Spinal cord (tissue), 10 donors: ENCODE data around the gene MFNG. TPM values are rescaled to one million over a fixed set of nuclear protein-coding genes. Genes with fewer than 3 reads are reported as not detected.

Experiments
- DNase-seq, 6 donors: peaks; one replicate each; pipeline versions ENCODE4 v3.0.0 to v3.0.0-alpha.2; 2013 to 2015; ENCODE audit warnings: low spot score in 6 of 6, low read depth in 4 of 6
- H3K27ac ChIP-seq: one replicate; pipeline ENCODE4 v1.5.1; 2013; ENCODE audit warnings: low read depth, low read length, control low read depth
- H3K27me3 ChIP-seq: one replicate; pipeline ENCODE4 v1.6.1; 2013; ENCODE audit warnings: low read length; ENCODE audit not compliant: control insufficient read depth, insufficient read depth
- H3K36me3 ChIP-seq: one replicate; pipeline ENCODE4 v1.6.1; 2013; ENCODE audit warnings: low read length; ENCODE audit not compliant: control insufficient read depth, insufficient read depth
- H3K4me1 ChIP-seq: one replicate; pipeline ENCODE4 v1.6.1; 2013; ENCODE audit warnings: low read length; ENCODE audit not compliant: control insufficient read depth, insufficient read depth
- H3K4me3 ChIP-seq: one replicate; pipeline ENCODE4 v1.5.1; 2013; ENCODE audit warnings: low read depth, low read length, control low read depth
- H3K9me3 ChIP-seq: one replicate; pipeline ENCODE4 v1.6.1; 2013; ENCODE audit warnings: low read length; ENCODE audit not compliant: control insufficient read depth, insufficient read depth
- WGBS: methylation state at CpG from one replicate; pipeline ENCODE4 v1.1.5; 2013; ENCODE audit warnings: missing lambda C conversion rate; ENCODE audit not compliant: insufficient coverage; 5-methylcytosine and 5-hydroxymethylcytosine counted together
- polyA plus RNA-seq, 2 donors: library from polyadenylated mRNA; unstranded; fragments of 120-200 nt; gene quantifications; one replicate each; pipeline ENCODE4 v1.2.1, GENCODE V29; 2013; ENCODE audit not compliant: insufficient read length in 2 of 2
- total RNA-seq, 2 donors: library from RNA; depleted of rRNA in 1 of 2; stranded (reverse); fragments of 120-200 nt in 1 of 2; fragments of >200 nt in 1 of 2; gene quantifications; one replicate each; pipeline versions ENCODE4 v1.2.3 to v1.2.4, GENCODE V29; 2013 to 2014
- donor health status: healthy.

Gene MFNG
- total and polyA plus RNA-seq, 4 donors, result 3.6 to 12.6 (median 11.2) TPM

DNA sequence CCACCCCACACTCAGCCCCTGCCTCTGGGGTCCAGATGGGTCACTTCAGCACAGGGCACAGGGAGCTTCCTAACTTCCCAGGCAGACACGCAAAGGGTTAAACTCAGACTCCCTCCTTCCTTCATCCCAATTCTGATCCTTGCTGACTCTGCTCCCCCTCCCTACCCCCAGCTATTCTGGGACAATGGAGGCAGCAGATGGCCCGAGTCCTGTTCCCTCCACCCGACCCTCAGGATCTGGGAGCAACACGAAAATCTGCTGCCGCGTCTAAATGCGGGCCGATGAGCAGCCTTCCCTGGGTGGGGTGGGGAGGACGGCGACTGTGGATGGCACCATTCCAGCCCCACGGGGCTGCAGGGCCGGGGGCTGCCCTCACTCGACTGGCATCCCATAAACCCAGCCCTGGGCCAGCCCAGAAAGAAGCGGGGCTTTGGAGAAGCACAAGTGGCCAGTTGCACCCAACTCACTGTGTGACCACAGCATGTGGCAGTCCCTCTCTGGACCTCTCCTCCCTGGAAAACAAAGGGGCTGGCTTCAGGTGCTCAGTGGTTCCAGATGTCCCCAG, 18.7 kb downstream of the MFNG start:
- DNase-seq, result peak in 2 of 6 donors; percentile 25 to 71
- Histone ChIP-seq H3K9me3 (no peaks in the 10 kb centered on the region), H3K36me3 (no peaks in the 10 kb centered on the region), H3K27me3 (no peaks in the 10 kb centered on the region), H3K4me1 (peaks cover 25% of the 10 kb centered on the region), H3K27ac (no peak overlapping the region), H3K4me3 (no peak overlapping the region)
- WGBS, result 20% methylated on average over 12 of the region's 14 CpGs

DNA sequence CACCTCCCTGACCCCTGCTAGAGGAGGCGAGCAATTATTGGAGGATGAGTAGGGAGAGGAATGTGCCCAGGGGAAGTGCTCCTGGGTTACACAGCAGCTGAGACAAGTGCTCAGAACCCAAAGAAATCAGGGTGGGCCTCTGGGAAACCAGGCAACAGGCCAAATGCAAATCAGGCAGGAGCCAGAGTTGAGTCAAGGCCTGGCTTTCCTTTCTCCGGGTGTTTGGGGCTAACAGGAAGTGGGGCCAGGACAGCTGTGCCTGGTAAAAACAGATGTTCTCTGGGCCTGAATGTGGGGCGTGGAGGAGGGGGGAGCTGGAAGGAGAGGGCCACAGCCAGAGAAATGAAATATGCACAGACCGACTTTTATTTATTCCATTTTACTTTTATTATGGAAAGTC, 22.0 kb downstream of the MFNG start:
- DNase-seq, result peak in 2 of 6 donors; percentile 73 to 76
- Histone ChIP-seq H3K36me3 (no peaks in the 10 kb centered on the region), H3K27ac (no peak overlapping the region), H3K27me3 (no peaks in the 10 kb centered on the region), H3K9me3 (no peaks in the 10 kb centered on the region), H3K4me3 (no peak overlapping the region), H3K4me1 (peaks cover 33% of the 10 kb centered on the region)
- WGBS, result 14% methylated on average over 1 of the region's 4 CpGs

DNA sequence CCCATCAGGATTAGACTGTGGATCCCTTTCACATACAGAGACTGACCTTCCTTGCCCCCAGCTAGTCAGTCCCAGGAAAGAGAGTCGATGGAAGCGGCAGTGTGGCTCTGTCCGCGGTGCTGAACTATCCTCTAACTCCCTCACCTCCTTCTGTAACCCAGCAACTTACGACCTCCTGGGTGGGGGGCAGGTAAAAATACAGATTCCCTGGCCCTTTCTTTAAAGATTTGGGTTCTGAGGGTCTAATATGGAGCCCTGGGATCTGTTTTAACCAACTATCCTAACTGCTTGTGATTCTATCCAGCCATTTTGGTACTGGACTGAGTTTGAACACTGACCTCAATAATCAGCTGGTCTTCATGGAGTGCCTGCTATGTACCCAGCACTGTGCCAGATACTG, 23.2 kb downstream of the MFNG start:
- DNase-seq, result no peak
- Histone ChIP-seq H3K27ac (no peak overlapping the region), H3K4me1 (peaks cover 33% of the 10 kb centered on the region), H3K27me3 (no peaks in the 10 kb centered on the region), H3K36me3 (no peaks in the 10 kb centered on the region), H3K4me3 (no peak overlapping the region), H3K9me3 (no peaks in the 10 kb centered on the region)
- 29% methylated on average over 4 of the region's 5 CpGs for WGBS

DNA sequence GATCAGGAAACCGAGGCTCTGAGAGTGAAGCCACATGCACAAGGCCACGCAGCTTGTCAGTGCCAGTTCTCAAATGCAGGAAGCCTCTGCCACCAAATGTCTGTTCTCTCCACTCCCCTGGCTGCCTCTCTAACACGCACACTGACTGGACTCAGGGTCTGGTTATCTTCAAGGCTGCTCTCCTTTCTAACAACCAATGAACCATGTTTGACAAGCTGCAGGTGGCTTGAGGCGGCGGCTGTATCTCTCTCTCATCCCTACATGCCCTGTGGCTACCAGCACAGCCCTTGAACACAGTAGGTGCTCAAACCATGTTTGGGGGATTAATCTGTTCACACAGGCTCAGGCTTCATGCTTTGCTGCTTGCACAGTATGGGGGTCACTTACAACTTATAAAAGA, 23.7 kb downstream of the MFNG start:
- Histone ChIP-seq H3K4me3 (no peak overlapping the region), H3K27me3 (peaks cover 1% of the 10 kb centered on the region), H3K4me1 (peaks cover 29% of the 10 kb centered on the region), H3K27ac (no peak overlapping the region), H3K36me3 (no peaks in the 10 kb centered on the region), H3K9me3 (no peaks in the 10 kb centered on the region)
- WGBS, result 73% methylated on average over 3 of the region's 5 CpGs
- peak in 1 of 6 donors; percentile 47 for DNase-seq

DNA sequence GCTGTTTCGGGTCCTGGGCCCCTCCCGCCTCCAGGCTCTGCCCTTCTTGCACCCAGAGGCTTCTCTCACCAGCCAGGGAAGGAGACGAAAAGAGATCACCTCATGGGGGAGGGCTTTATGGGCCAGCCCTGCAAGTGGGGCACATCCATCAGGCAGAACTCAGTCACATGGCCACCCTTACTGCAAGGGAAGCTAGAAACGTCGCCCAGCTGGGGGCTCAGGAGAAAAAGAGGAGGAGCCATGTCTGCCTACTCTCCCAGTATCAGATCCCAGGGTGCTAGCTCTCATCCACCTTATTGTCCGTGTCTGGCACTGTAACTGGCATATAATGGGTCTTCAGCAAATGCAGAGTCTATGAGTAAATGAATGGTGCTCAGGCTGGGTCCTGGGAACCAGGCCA, 24.2 kb downstream of the MFNG start:
- DNase-seq, result peak in 1 of 6 donors; percentile 76
- Histone ChIP-seq H3K27ac (no peak overlapping the region), H3K36me3 (no peaks in the 10 kb centered on the region), H3K4me3 (no peak overlapping the region), H3K9me3 (no peaks in the 10 kb centered on the region), H3K27me3 (peaks cover 2% of the 10 kb centered on the region), H3K4me1 (peaks cover 25% of the 10 kb centered on the region)
- WGBS, result 33% methylated on average over 3 of the region's 6 CpGs

DNA sequence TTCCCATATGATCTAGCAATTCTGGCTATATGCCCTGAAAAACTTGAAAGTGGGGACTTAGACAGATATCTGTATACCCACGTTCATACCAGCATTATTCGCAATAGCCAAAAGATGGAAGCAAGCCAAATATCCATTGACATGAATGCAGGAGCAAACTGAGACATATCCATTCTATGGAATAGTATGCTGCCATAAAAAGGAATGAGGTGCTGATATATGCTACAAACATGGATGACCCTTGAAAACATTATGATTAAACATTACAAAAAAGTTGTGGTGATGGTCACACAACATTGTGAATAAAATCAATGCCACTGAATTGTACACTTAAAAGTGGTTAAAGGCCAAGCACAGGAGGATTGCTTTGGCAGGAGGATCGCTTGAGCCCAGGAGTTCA, 25.5 kb downstream of the MFNG start:
- no peaks in the 10 kb centered on the region for H3K36me3 ChIP-seq
- peaks cover 29% of the 10 kb centered on the region for H3K4me1 ChIP-seq
- H3K27ac ChIP-seq, result no peak overlapping the region
- DNase-seq, result no peak
- WGBS, result 92% methylated on average over 2 of the region's 3 CpGs
- H3K9me3 ChIP-seq, result no peaks in the 10 kb centered on the region
- no peak overlapping the region for H3K4me3 ChIP-seq
- peaks cover 2% of the 10 kb centered on the region for H3K27me3 ChIP-seq

- 78% methylated on average over 4 of the region's 9 CpGs for WGBS
- no peaks in the 10 kb centered on the region for H3K9me3 ChIP-seq
- no peak overlapping the region for H3K27ac ChIP-seq
- peaks cover 2% of the 10 kb centered on the region for H3K27me3 ChIP-seq
- peaks cover 38% of the 10 kb centered on the region for H3K4me1 ChIP-seq
- H3K36me3 ChIP-seq, result no peaks in the 10 kb centered on the region
- H3K4me3 ChIP-seq, result no peak overlapping the region
- DNase-seq, result peak in 1 of 6 donors; percentile 71
These were observed 27.0 kb downstream of the MFNG start for GRCh38 chr22:37459206-37459605.

GRCh38 chr22:37457093-37457893, 28.9 kb downstream of the MFNG start:
- H3K4me3 ChIP-seq, result no peak overlapping the region
- DNase-seq, result peak in 2 of 6 donors; percentile 75 to 87
- H3K9me3 ChIP-seq, result no peaks in the 10 kb centered on the region
- WGBS, result no CpG with 5 or more reads among the region's 4 CpGs
- no peaks in the 10 kb centered on the region for H3K36me3 ChIP-seq
- peaks cover 2% of the 10 kb centered on the region for H3K27me3 ChIP-seq
- peaks cover 21% of the 10 kb centered on the region for H3K4me1 ChIP-seq
- H3K27ac ChIP-seq, result no peak overlapping the region

- Histone ChIP-seq H3K27ac (no peak overlapping the region), H3K4me3 (no peak overlapping the region), H3K27me3 (peaks cover 2% of the 10 kb centered on the region), H3K4me1 (peaks cover 15% of the 10 kb centered on the region), H3K36me3 (no peaks in the 10 kb centered on the region), H3K9me3 (no peaks in the 10 kb centered on the region)
- 72% methylated on average over 17 of the region's 17 CpGs for WGBS
- no peak for DNase-seq
These were observed 29.8 kb downstream of the MFNG start for GRCh38 chr22:37456346-37456745.

- Histone ChIP-seq H3K36me3 (no peaks in the 10 kb centered on the region), H3K27ac (no peak overlapping the region), H3K27me3 (peaks cover 2% of the 10 kb centered on the region), H3K4me3 (no peak overlapping the region), H3K4me1 (peaks cover 15% of the 10 kb centered on the region), H3K9me3 (no peaks in the 10 kb centered on the region)
- WGBS, result 77% methylated on average over 12 of the region's 14 CpGs
- DNase-seq, result no peak
These were observed 30.3 kb downstream of the MFNG start for GRCh38 chr22:37455896-37456295.
